Lower leg skin (tissue), 4 donors: Measurements from ENCODE around the gene NTSR1. TPM values are rescaled to one million over a fixed set of nuclear protein-coding genes. Genes with fewer than 3 reads are reported as not detected.

Experiments
- DNase-seq, 2 donors: peaks; one replicate each; pipeline ENCODE4 v3.0.0-alpha.2; 2019; ENCODE audit warnings: low spot score in 2 of 2
- H3K4me3 ChIP-seq: fragments of 200-600 bp; sonication (generic); 2 replicates; pipeline ENCODE4 v1.5.1; 2017; ENCODE audit warnings: mild to moderate bottlenecking, low read depth; ENCODE audit not compliant: poor library complexity, severe bottlenecking
- POLR2A ChIP-seq, 2 donors: fragments of 450-650 bp; IDR thresholded peaks; one replicate each; pipeline ENCODE4 v1.6.1; 2016 to 2017; ENCODE audit warnings: antibody characterized with exemption in 2 of 2, mild to moderate bottlenecking in 1 of 2, moderate library complexity in 1 of 2
- WGBS, 2 donors: methylation state at CpG; one replicate each; pipeline ENCODE4 v1.1.5; 2018; 5-methylcytosine and 5-hydroxymethylcytosine counted together
- intact Hi-C: fragments of 100-400 bp; cut with DNase I; formaldehyde crosslinking; loops from one replicate; pipeline ENCODE4 v1.15.0; 2023; ENCODE audit warnings: low total_unique reads
- total RNA-seq, 4 donors: library from RNA; depleted of rRNA; stranded (reverse); fragments of >200 nt; gene quantifications; one replicate each; pipeline ENCODE4 v1.1.0, GENCODE V29; 2016
- TF ChIP-seq, protein P1 (sequence below), 3 donors: fragments of 450-650 bp; IDR thresholded peaks; one replicate each; pipeline ENCODE4 v1.5.1; 2016; ENCODE audit warnings: antibody characterized with exemption in 3 of 3, mild to moderate bottlenecking in 3 of 3, moderate library complexity in 2 of 3

Gene NTSR1
- total RNA-seq, 4 donors from 2014 or later, result 0.07 to 0.61 (median 0.13) TPM; not detected in 1

DNA sequence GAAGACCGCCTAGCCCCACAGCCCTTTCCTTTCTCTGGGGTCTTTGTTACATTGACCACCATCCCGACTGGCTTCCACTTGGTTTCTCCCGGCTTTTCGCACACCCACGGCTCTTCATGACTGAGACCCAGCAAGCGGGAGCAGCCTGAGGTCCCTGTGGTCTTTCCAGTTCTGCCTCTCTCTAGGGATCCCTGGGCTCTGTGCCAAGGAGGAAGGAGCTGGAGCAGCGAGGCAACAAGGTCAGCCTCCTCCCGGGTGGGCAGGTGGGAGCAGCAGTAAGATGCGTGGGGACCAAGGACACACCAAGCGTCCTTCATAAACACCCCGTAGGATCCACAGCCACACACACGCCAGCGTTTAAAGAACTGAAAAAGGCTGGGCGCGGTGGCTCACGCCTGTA is 58.1 kb downstream of the NTSR1 start:
- DNase-seq, result no peak
- H3K4me3 ChIP-seq, result no peak overlapping the region
- intact Hi-C loops, result no loop called here
- TF ChIP-seq, protein P1, sequence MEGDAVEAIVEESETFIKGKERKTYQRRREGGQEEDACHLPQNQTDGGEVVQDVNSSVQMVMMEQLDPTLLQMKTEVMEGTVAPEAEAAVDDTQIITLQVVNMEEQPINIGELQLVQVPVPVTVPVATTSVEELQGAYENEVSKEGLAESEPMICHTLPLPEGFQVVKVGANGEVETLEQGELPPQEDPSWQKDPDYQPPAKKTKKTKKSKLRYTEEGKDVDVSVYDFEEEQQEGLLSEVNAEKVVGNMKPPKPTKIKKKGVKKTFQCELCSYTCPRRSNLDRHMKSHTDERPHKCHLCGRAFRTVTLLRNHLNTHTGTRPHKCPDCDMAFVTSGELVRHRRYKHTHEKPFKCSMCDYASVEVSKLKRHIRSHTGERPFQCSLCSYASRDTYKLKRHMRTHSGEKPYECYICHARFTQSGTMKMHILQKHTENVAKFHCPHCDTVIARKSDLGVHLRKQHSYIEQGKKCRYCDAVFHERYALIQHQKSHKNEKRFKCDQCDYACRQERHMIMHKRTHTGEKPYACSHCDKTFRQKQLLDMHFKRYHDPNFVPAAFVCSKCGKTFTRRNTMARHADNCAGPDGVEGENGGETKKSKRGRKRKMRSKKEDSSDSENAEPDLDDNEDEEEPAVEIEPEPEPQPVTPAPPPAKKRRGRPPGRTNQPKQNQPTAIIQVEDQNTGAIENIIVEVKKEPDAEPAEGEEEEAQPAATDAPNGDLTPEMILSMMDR (IDR thresholded peaks at IDR 0.05), result no peak
- no peak for TF ChIP-seq POLR2A (IDR thresholded peaks at IDR 0.05)
- 53 to 60% methylated on average over 16 of the region's 16 CpGs for WGBS, 2 donors

DNA sequence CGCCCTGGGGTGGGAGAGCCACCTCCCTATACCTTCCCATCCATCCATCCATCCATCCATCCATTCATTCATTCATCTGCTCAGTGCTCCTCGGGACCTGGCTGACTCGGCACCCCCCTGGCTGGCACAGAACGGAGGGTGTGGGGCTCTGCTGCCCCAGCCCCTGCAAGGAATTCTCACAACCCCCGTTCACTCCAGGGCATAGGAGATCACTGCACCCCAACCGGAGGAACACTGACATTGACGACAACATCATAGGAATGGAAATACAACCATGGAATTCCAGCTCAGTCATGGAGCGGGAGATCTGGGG is 59.6 kb downstream of the NTSR1 start:
- TF ChIP-seq, protein P1 (IDR thresholded peaks at IDR 0.05), result no peak
- no peak for TF ChIP-seq POLR2A (IDR thresholded peaks at IDR 0.05)
- WGBS, 2 donors, result 66 to 84% methylated on average over 8 of the region's 8 CpGs
- no peak for DNase-seq
- H3K4me3 ChIP-seq, result no peak overlapping the region
- intact Hi-C loops, result no loop called here

- H3K4me3 ChIP-seq, result no peak overlapping the region
- TF ChIP-seq POLR2A (IDR thresholded peaks at IDR 0.05), result no peak
- TF ChIP-seq, protein P1 (IDR thresholded peaks at IDR 0.05), result peak in 1 of 3 donors; percentile 30
- intact Hi-C loops, result no loop called here
- DNase-seq, result no peak
- WGBS, 2 donors, result 29 to 32% methylated on average over 17 to 20 of the region's 21 CpGs
These were observed 60.1 kb downstream of the NTSR1 start for GRCh38 chr20:62768551-62769287.

GRCh38 chr20:62769346-62770071 is 60.9 kb downstream of the NTSR1 start:
- 89 to 91% methylated on average over 10 to 14 of the region's 16 CpGs for WGBS, 2 donors
- intact Hi-C loops, result no loop called here
- TF ChIP-seq, protein P1 (IDR thresholded peaks at IDR 0.05), result no peak
- DNase-seq, result no peak
- no peak overlapping the region for H3K4me3 ChIP-seq

GRCh38 chr20:62770111-62770910 is 61.7 kb downstream of the NTSR1 start:
- TF ChIP-seq, protein P1 (IDR thresholded peaks at IDR 0.05), result no peak
- TF ChIP-seq POLR2A (IDR thresholded peaks at IDR 0.05), result no peak
- H3K4me3 ChIP-seq, result no peak overlapping the region
- 84 to 88% methylated on average over 19 to 20 of the region's 20 CpGs for WGBS, 2 donors
- DNase-seq, result no peak
- intact Hi-C loops, result no loop called here
